DND-41 (cell line): ENCODE measurements around the gene EFCAB13.
"Not testable (repeated sequence)": the region's sequence is repeated elsewhere in the genome, so short reads cannot be mapped to it uniquely, and the experiment has no call there.

Experiments
- CTCF ChIP-seq: IDR thresholded peaks from 2 replicates; pipeline ENCODE4 v1.5.1; 2012; ENCODE audit warnings: borderline replicate concordance, low read length, moderate library complexity, mild to moderate bottlenecking; ENCODE audit not compliant: poor library complexity, severe bottlenecking; ENCODE audit errors: extremely low read depth
- EZH2 ChIP-seq: IDR thresholded peaks from 3 replicates; pipeline ENCODE4 v1.6.1; 2012; ENCODE audit warnings: borderline replicate concordance, low read depth, mild to moderate bottlenecking, moderate library complexity, low read length, inconsistent platforms; ENCODE audit not compliant: severe bottlenecking

GRCh38 chr17:47425233-47425632, 101.5 kb downstream of the EFCAB13 start:
- TF ChIP-seq CTCF, EZH2: not testable (repeated sequence)
